Astrocyte of the cerebellum (primary cell): ENCODE results near the gene HSF2.
"Not testable (repeated sequence)": the region's sequence is repeated elsewhere in the genome, so short reads cannot be mapped to it uniquely, and the experiment has no call there.

ENCODE experiments used
- DNase-seq: peaks from one replicate; pipeline ENCODE4 v3.0.0-alpha.2; 2011; ENCODE audit warnings: low read depth
- H3K4me3 ChIP-seq: 2 replicates; pipeline ENCODE4 v1.5.1; 2011; ENCODE audit warnings: mild to moderate bottlenecking, low read depth, low read length, moderate library complexity
- CTCF ChIP-seq: IDR thresholded peaks from 2 replicates; pipeline ENCODE4 v1.5.1; 2012; ENCODE audit warnings: low read length, low read depth, moderate library complexity, mild to moderate bottlenecking; ENCODE audit errors: missing control alignments
- in situ Hi-C: cut with HindIII; loops from 2 replicates; pipeline ENCODE4 v1.10.0; 2017; ENCODE audit warnings: low sequenced_read_pairs

HSF2 gene

GRCh38 chr6:122432816-122433215 lies 33.4 kb downstream of the HSF2 start:
- DNase-seq = no peak
- H3K4me3 ChIP-seq = no peak overlapping the region
- in situ Hi-C loops = no loop called here
- TF ChIP-seq CTCF = no peak

GRCh38 chr6:122438975-122439374 lies 39.5 kb downstream of the HSF2 start:
- H3K4me3 ChIP-seq = no peak overlapping the region
- in situ Hi-C loops = no loop called here
- TF ChIP-seq CTCF = no peak
- no peak for DNase-seq

DNA sequence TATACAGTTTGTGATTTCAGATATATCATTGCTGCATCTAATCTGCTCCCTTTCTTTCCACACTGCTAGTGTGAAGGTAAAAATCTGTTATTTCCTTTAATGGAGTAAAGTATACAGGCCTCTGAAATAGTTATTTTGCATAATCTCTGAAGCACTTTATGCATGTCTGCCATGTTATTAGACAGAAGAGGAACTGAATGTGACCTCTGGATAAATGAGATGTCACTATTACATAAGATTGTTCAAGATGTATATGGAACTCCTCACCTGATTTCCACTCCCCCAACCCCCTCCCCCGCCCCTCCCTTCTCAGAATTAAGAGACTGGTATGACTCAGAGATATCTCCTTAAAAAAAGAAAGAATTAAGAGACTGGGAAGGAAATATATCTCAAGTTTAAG lies 45.8 kb downstream of the HSF2 start:
- no peak for TF ChIP-seq CTCF
- in situ Hi-C loops = no loop called here

DNA sequence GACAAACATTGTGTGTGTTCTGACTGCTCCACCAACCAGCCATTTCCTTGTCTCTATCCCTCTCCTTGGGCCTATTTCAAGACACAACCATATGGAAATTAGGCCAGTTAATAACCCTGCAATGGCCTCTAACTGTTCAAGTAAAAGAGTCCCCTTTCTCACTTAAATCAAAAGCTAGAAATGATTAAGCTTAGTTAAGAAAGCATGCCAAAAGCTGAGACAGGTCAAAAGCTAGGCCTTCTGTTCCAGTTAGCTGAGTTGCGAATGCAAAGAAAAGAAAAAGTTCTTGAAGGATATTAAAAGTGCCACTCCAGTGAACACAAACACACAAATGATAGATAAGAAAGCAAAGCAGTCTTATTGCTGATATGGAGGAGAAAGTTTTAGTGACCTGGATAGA lies 49.6 kb downstream of the HSF2 start:
- no peak for TF ChIP-seq CTCF
- no peak for DNase-seq
- in situ Hi-C loops = no loop called here
- H3K4me3 ChIP-seq = no peak overlapping the region

More for the DNA sequence above, 45.8 kb downstream of the HSF2 start:
- no peak for DNase-seq
- no peak overlapping the region for H3K4me3 ChIP-seq

DNA sequence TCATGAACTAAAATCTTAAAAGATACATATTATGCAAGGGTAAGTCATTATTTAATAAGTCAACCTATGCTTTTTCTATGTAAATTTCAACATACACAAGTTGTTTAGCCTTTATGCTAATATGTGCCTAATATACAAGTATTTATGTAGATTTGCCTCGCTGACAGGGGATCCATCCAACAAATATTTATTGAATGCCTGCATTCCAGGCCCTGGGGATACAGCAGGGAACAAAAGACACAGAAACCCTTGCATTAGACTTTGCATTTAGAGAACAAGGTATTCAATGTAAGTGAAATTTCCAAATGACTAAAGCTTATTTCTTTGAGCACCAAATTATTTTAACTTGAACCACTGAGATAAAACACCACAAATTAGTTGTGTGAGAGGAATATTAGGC lies 53.1 kb downstream of the HSF2 start:
- in situ Hi-C loops = no loop called here
- H3K4me3 ChIP-seq = no peak overlapping the region
- TF ChIP-seq CTCF = no peak
- no peak for DNase-seq

GRCh38 chr6:122454673-122455072 lies 55.2 kb downstream of the HSF2 start:
- no peak for TF ChIP-seq CTCF
- no peak for DNase-seq
- no peak overlapping the region for H3K4me3 ChIP-seq
- in situ Hi-C loops = no loop called here

GRCh38 chr6:122455116-122455515 lies 55.7 kb downstream of the HSF2 start:
- DNase-seq, in situ Hi-C loops, H3K4me3 ChIP-seq: not testable (repeated sequence)
